Heart left ventricle (tissue), 13 donors: ENCODE results near the gene KRT39.

ENCODE experiments used
- POLR2A ChIP-seq, 2 donors: fragments of 450-650 bp; IDR thresholded peaks; one replicate each; pipeline ENCODE4 v1.6.1; 2017; ENCODE audit warnings: antibody characterized with exemption in 2 of 2, mild to moderate bottlenecking in 2 of 2, moderate library complexity in 2 of 2
- TF ChIP-seq, protein P1 (sequence below), 12 donors: fragments of 200-600 bp; sonication (generic) in 4 of 12; IDR thresholded peaks; one replicate each; pipeline versions ENCODE4 v1.5.0 to v1.8.0; 2018 to 2022; ENCODE audit warnings: antibody characterized with exemption in 12 of 12, mild to moderate bottlenecking in 5 of 12
- donor health status: ischemic (EF 13 %, LVEDD 7.1; RV severe dilation, severe dysfunction).
- donor health status: DM: no; HTN: yes; CAD: no.
- donor health status: DM: no; HTN: no; CAD: no.
- donor health status: ischemic (EF 25% LVEDD 6.9; RV normal size, moderate dysfunction).
- donor health status: ischemic (EF 25% LVEDD 5.7; RV mildly dilated, moderate dysfunction).
- donor health status: ischemic (EF 35%, LVEDD 5.7; RV mildly dilated, moderate dysfunction).
- donor health status: nonischemic (EF 11% LVEDD 7.7; RV severe dilation, severe dysfunction).
- donor health status: DM: yes; HTN: yes; CAD: no.
- donor health status: PGD.
- donor health status: ischemic (EF 29% LVEDD 5.4; RV normal size, mild dysfunction).
- donor health status: nonischemic (EF 23%, LVEDD 6.1; RV moderate dilation, normal function).

DNA sequence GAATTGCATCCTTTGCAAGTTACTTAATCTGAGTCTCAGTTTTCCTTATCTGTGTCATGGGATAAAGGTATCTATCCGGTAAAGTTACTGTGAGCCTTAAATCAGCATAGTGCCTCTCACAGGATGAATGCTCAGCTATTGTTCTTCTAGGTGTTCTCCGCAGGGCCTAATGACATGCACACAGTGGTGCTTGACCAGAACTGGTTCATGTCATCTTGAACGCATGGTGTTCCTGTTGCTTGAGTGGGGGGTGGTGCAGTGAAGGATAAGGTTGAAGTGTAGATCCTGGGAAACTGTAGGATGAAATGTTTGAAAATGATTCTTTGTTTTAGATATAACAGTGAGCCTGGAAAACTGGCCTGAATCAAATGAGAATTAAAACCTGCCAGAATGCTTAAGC is 13.4 kb upstream of the KRT39 start:
- TF ChIP-seq, protein P1, sequence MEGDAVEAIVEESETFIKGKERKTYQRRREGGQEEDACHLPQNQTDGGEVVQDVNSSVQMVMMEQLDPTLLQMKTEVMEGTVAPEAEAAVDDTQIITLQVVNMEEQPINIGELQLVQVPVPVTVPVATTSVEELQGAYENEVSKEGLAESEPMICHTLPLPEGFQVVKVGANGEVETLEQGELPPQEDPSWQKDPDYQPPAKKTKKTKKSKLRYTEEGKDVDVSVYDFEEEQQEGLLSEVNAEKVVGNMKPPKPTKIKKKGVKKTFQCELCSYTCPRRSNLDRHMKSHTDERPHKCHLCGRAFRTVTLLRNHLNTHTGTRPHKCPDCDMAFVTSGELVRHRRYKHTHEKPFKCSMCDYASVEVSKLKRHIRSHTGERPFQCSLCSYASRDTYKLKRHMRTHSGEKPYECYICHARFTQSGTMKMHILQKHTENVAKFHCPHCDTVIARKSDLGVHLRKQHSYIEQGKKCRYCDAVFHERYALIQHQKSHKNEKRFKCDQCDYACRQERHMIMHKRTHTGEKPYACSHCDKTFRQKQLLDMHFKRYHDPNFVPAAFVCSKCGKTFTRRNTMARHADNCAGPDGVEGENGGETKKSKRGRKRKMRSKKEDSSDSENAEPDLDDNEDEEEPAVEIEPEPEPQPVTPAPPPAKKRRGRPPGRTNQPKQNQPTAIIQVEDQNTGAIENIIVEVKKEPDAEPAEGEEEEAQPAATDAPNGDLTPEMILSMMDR (IDR thresholded peaks at IDR 0.05) = no peak
- TF ChIP-seq POLR2A (IDR thresholded peaks at IDR 0.05) = no peak
